Globus pallidus (tissue), 1 donor: Measurements from ENCODE around the gene KCNAB2.

Source experiments
- DNase-seq: peaks from one replicate; pipeline ENCODE4 v3.0.0-alpha.2; 2015; ENCODE audit warnings: low spot score

KCNAB2 gene

DNA sequence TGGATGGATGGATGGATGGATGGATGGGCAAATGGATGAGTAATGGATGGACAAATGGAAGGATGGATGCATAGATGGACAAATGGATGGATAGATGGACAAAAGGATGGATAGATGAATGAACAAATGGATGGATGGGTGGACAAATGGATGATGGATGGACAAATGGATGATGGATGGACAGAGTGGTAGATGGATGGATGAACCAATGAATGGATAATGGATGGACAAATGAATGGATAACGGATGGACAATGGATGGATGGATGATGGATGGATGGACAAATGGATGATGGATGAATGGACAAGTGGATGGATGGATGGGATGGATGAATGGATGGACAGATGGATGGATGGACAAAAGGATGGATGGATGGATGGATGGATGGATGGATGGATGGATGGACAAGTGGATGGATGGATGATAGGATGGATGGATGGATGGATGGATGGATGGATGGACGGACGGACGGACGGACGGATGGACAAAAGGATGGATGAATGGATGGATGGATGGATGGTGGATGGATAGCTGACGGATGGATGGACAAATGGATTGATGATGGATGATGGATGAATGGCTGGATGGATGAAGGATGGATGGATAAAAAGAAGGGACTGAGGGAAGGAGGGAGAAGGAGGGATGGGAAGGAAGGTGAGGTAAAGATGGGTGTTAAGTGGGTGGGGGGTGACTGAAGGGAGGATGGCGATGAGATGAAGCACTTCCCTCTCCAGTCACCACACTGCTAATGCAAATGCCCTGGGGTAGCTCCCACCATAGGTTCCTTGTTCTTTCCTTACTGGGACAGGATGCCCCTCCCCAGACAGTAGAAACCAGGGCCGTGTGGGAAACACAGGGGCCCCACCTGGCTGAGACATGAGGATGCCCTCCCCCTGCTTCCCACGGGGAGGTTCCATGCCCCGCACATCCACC lies 104.6 kb downstream of the KCNAB2 start:
- DNase-seq = no peak
